Measurements from ENCODE around the gene MRPL54. TPM values are rescaled to one million over a fixed set of nuclear protein-coding genes. Genes with fewer than 3 reads are reported as not detected.

Gene MRPL54
- total RNA-seq, 1 donor from 2014 or later: 53.2 TPM

- H3K9me3 Mint-ChIP-seq (ENCODE audit: unreplicated experiment): peaks cover 10% of the 10 kb centered on the region
- H3K36me3 Mint-ChIP-seq (ENCODE audit: unreplicated experiment): no peaks in the 10 kb centered on the region
- peaks cover 2% of the 10 kb centered on the region for H3K27me3 Mint-ChIP-seq (ENCODE audit: unreplicated experiment)
- no peak overlapping the region for H3K4me3 Mint-ChIP-seq (ENCODE audit: unreplicated experiment)
- no peak for DNase-seq (ENCODE audit: extremely low spot score, unreplicated experiment)
- H3K27ac Mint-ChIP-seq (ENCODE audit: unreplicated experiment): no peak overlapping the region
- TF ChIP-seq CTCF (IDR thresholded peaks at IDR 0.05): no peak
- no peaks in the 10 kb centered on the region for H3K4me1 Mint-ChIP-seq (ENCODE audit: unreplicated experiment)
Measured at GRCh38 chr19:3778899-3779723, 16.6 kb downstream of the MRPL54 start.

GRCh38 chr19:3780786-3781304 lies 18.4 kb downstream of the MRPL54 start:
- H3K27me3 Mint-ChIP-seq (ENCODE audit: unreplicated experiment): peaks cover 14% of the 10 kb centered on the region
- H3K36me3 Mint-ChIP-seq (ENCODE audit: unreplicated experiment): no peaks in the 10 kb centered on the region
- DNase-seq (ENCODE audit: extremely low spot score, unreplicated experiment): no peak
- no peak for TF ChIP-seq CTCF (IDR thresholded peaks at IDR 0.05)
- H3K4me1 Mint-ChIP-seq (ENCODE audit: unreplicated experiment): peaks cover 6% of the 10 kb centered on the region
- H3K27ac Mint-ChIP-seq (ENCODE audit: unreplicated experiment): no peak overlapping the region
- H3K4me3 Mint-ChIP-seq (ENCODE audit: unreplicated experiment): no peak overlapping the region
- peaks cover 10% of the 10 kb centered on the region for H3K9me3 Mint-ChIP-seq (ENCODE audit: unreplicated experiment)

GRCh38 chr19:3781603-3782002 lies 19.1 kb downstream of the MRPL54 start:
- Mint-ChIP-seq H3K27ac (ENCODE audit: unreplicated experiment) (no peak overlapping the region), H3K27me3 (ENCODE audit: unreplicated experiment) (peaks cover 15% of the 10 kb centered on the region), H3K4me3 (ENCODE audit: unreplicated experiment) (no peak overlapping the region), H3K36me3 (ENCODE audit: unreplicated experiment) (no peaks in the 10 kb centered on the region), H3K9me3 (ENCODE audit: unreplicated experiment) (peaks cover 10% of the 10 kb centered on the region), H3K4me1 (ENCODE audit: unreplicated experiment) (peaks cover 6% of the 10 kb centered on the region)
- no peak for DNase-seq (ENCODE audit: extremely low spot score, unreplicated experiment)
- no peak for TF ChIP-seq CTCF (IDR thresholded peaks at IDR 0.05)

GRCh38 chr19:3782330-3782729 lies 19.8 kb downstream of the MRPL54 start:
- Mint-ChIP-seq H3K27ac (ENCODE audit: unreplicated experiment) (no peak overlapping the region), H3K4me1 (ENCODE audit: unreplicated experiment) (peaks cover 6% of the 10 kb centered on the region), H3K36me3 (ENCODE audit: unreplicated experiment) (no peaks in the 10 kb centered on the region), H3K9me3 (ENCODE audit: unreplicated experiment) (peaks cover 10% of the 10 kb centered on the region), H3K4me3 (ENCODE audit: unreplicated experiment) (no peak overlapping the region), H3K27me3 (ENCODE audit: unreplicated experiment) (peaks cover 21% of the 10 kb centered on the region)
- no peak for DNase-seq (ENCODE audit: extremely low spot score, unreplicated experiment)
- no peak for TF ChIP-seq CTCF (IDR thresholded peaks at IDR 0.05)

- TF ChIP-seq CTCF (IDR thresholded peaks at IDR 0.05): no peak
- no peak overlapping the region for H3K4me3 Mint-ChIP-seq (ENCODE audit: unreplicated experiment)
- H3K4me1 Mint-ChIP-seq (ENCODE audit: unreplicated experiment): peaks cover 6% of the 10 kb centered on the region
- peaks cover 21% of the 10 kb centered on the region for H3K27me3 Mint-ChIP-seq (ENCODE audit: unreplicated experiment)
- H3K36me3 Mint-ChIP-seq (ENCODE audit: unreplicated experiment): no peaks in the 10 kb centered on the region
- H3K27ac Mint-ChIP-seq (ENCODE audit: unreplicated experiment): no peak overlapping the region
- DNase-seq (ENCODE audit: extremely low spot score, unreplicated experiment): no peak
- H3K9me3 Mint-ChIP-seq (ENCODE audit: unreplicated experiment): peaks cover 10% of the 10 kb centered on the region
Measured at GRCh38 chr19:3782903-3783302, 20.4 kb downstream of the MRPL54 start.
